Activated T-cell treated with anti-CD3 and anti-CD28 coated beads, Interleukin-2, amount 50 U/mL, for 4 hours (primary cell): ENCODE measurements around the gene PITRM1. TPM values are rescaled to one million over a fixed set of nuclear protein-coding genes. Genes with fewer than 3 reads are reported as not detected.

ENCODE experiments used
- ATAC-seq, 2 donors: fragments of 200-7000 bp; cut with Tn5 transposase; one replicate each; pipeline ENCODE4 v1.10.0; 2021
- DNase-seq: peaks from one replicate; pipeline ENCODE4 v3.0.0-alpha.2; 2020
- H3K27me3 Mint-ChIP-seq: one replicate; pipeline ENCODE4 v1.8.0; 2021; ENCODE audit warnings: low read depth, mixed read lengths
- H3K36me3 Mint-ChIP-seq: one replicate; pipeline ENCODE4 v1.8.0; 2022; ENCODE audit warnings: mixed read lengths; ENCODE audit not compliant: insufficient read depth
- H3K4me1 Mint-ChIP-seq: one replicate; pipeline ENCODE4 v1.8.0; 2021; ENCODE audit warnings: low read depth, mixed read lengths
- H3K4me3 Mint-ChIP-seq: one replicate; pipeline ENCODE4 v1.8.0; 2021; ENCODE audit warnings: mild to moderate bottlenecking, moderate library complexity, mixed read lengths
- H3K9me3 Mint-ChIP-seq: one replicate; pipeline ENCODE4 v1.8.0; 2021; ENCODE audit warnings: mixed read lengths
- total RNA-seq, 3 donors: library from RNA; stranded (reverse); gene quantifications; one replicate each; pipeline ENCODE4 v1.2.1, GENCODE V29; 2021

The PITRM1 gene
- total RNA-seq, 3 donors from 2014 or later, result 122 to 150 (median 144) TPM

DNA sequence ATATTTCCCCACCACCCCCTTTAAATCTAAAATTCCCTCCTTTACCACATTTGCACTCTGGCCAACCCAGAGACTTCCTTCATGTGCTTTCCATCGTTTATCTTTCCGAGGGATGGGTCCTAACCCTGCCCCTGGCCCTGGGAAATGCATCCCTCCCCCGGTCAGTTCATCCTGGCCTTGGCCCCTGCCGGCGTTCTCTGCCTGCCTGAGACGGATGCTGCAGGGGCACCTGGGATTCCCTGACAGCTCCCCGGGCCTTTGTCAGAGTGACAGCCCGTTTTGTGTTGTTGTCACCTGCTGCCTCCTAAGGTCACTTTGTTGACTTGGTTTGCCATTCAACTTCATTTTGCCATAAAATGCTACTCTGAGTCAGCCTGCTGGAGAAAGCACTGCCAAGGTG is 34.8 kb upstream of the PITRM1 start:
- ATAC-seq, result no peak
- DNase-seq, result no peak
- peaks cover 54% of the 10 kb centered on the region for H3K27me3 Mint-ChIP-seq
- H3K36me3 Mint-ChIP-seq, result no peaks in the 10 kb centered on the region
- H3K4me1 Mint-ChIP-seq, result peaks cover 8% of the 10 kb centered on the region
- no peaks in the 10 kb centered on the region for H3K9me3 Mint-ChIP-seq
- no peak overlapping the region for H3K4me3 Mint-ChIP-seq

DNA sequence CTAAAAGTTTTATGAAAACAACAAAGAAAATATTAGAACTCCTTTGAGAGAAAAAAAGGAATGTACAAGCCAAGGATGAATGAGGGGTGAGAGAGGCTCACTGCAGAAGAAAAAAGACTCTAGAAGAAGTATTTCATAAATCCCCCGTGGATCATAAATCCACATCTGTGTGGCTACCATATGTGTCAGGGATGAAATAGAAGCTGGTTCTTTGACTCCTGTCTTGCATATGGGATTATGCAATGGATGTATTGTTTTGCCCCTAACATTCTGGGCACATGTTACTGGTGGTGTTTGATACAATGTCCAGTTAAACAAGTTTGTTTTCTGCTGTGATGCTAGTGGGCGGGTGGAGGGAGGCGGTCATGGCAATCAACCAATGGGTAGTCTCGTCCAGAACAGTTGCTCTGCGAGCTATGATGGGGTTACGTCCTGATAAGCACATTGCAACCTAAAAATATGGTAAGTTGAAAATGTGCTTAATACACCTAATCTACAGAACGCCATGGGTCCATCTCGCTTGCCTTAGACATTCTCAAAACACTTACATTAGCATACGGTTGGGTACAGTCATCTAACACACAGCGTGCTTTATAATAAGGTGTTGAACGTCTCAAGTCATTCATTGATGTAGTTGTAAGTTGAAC is 34.1 kb upstream of the PITRM1 start:
- peaks cover 8% of the 10 kb centered on the region for H3K4me1 Mint-ChIP-seq

DNA sequence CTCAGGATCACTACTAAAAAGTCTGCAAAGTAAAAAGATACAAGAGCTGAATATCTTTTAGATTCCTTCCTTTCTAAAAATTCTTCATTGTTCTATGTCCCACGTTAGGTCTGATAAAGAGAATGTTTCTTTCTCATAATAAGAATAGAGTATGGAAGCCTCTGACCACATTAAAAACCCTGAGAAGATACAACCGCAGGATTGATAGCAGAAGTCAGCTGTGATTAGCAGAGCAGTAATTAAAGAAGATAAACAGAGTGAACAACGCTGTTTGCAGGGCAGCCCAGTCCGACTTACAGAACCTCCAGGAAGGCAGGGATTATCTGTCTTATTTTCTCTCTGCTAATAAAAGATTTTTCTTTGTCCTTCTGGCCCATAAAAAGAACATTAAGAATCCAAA is 31.4 kb upstream of the PITRM1 start:
- ATAC-seq, result no peak
- Mint-ChIP-seq H3K27me3 (peaks cover 68% of the 10 kb centered on the region), H3K36me3 (no peaks in the 10 kb centered on the region), H3K4me3 (no peak overlapping the region), H3K9me3 (no peaks in the 10 kb centered on the region), H3K4me1 (peaks cover 8% of the 10 kb centered on the region)
- DNase-seq, result no peak

More for the DNA sequence above, 34.1 kb upstream of the PITRM1 start:
- Mint-ChIP-seq H3K4me3 (no peak overlapping the region), H3K36me3 (no peaks in the 10 kb centered on the region), H3K27me3 (peaks cover 57% of the 10 kb centered on the region), H3K9me3 (no peaks in the 10 kb centered on the region)
- DNase-seq (no peak), ATAC-seq (no peak)

- peaks cover 9% of the 10 kb centered on the region for H3K4me1 Mint-ChIP-seq
These were observed 30.6 kb upstream of the PITRM1 start for GRCh38 chr10:3203016-3203811.

GRCh38 chr10:3201796-3202195 is 29.2 kb upstream of the PITRM1 start:
- DNase-seq, result no peak
- no peak overlapping the region for H3K4me3 Mint-ChIP-seq
- no peaks in the 10 kb centered on the region for H3K36me3 Mint-ChIP-seq
- no peaks in the 10 kb centered on the region for H3K9me3 Mint-ChIP-seq
- peaks cover 19% of the 10 kb centered on the region for H3K4me1 Mint-ChIP-seq
- peaks cover 57% of the 10 kb centered on the region for H3K27me3 Mint-ChIP-seq
- no peak for ATAC-seq

More at GRCh38 chr10:3203016-3203811, 30.6 kb upstream of the PITRM1 start:
- H3K9me3 Mint-ChIP-seq, result no peaks in the 10 kb centered on the region
- ATAC-seq, result peak; percentile 68 to 76
- no peaks in the 10 kb centered on the region for H3K36me3 Mint-ChIP-seq
- peaks cover 66% of the 10 kb centered on the region for H3K27me3 Mint-ChIP-seq
- DNase-seq, result no peak
- no peak overlapping the region for H3K4me3 Mint-ChIP-seq

GRCh38 chr10:3199488-3199887 is 26.9 kb upstream of the PITRM1 start:
- DNase-seq, result no peak
- ATAC-seq, result no peak
- Mint-ChIP-seq H3K4me1 (peaks cover 19% of the 10 kb centered on the region), H3K36me3 (no peaks in the 10 kb centered on the region), H3K9me3 (no peaks in the 10 kb centered on the region), H3K27me3 (peaks cover 62% of the 10 kb centered on the region), H3K4me3 (no peak overlapping the region)

DNA sequence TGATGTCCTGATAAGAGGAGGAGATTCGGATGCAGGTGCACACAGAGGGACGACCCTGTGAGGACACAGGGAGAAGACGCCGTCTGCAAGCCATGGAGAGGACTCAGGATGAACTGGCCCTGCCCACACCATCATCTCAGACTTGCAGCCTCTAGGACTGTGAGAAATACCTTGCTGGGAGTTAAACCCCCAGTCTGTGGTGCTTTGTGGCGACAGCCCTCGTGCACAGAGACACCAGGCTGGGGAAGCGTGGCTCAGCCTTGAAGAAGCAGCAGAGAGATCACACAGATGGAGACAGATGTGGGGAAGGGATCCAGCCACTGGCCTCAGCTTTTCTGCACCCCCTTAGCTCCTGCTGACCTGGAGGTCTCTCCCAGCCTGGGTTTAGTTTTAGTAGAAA is 26.3 kb upstream of the PITRM1 start:
- Mint-ChIP-seq H3K36me3 (no peaks in the 10 kb centered on the region), H3K27me3 (peaks cover 65% of the 10 kb centered on the region), H3K4me3 (no peak overlapping the region), H3K9me3 (no peaks in the 10 kb centered on the region), H3K4me1 (peaks cover 17% of the 10 kb centered on the region)
- ATAC-seq, result no peak
- DNase-seq, result no peak

DNA sequence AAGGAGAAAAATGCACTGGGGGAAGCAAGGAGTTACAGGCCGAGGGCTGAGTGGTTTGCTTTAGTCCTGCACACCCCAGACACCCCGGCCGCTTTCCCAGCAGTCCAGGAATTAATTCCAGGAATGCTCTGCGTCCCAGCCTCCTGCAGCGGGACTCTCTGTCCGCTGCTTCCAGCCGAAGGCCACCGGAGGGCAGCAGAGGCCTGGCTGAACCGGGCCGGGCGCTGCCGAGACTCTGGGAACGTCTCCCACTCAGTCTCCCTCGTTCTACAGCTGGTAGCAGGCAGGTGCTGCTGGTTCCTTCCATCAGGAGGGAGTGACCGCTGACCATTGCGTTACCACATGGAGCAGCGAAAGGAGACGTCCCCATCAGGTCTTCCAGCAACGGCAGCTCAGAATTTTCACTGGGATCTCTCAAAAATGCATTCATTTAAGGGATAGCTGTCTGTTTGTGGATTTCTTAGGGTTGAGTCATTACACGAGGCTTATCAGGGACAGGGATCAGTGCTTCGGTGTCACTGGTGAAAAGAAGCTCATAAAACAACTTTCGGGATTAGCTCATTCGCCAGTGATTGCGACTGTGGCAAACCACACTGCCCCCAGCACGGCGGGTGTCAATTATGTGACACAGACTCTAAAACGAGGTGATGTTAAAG is 24.9 kb upstream of the PITRM1 start:
- no peaks in the 10 kb centered on the region for H3K36me3 Mint-ChIP-seq
- peaks cover 10% of the 10 kb centered on the region for H3K4me1 Mint-ChIP-seq
- no peaks in the 10 kb centered on the region for H3K9me3 Mint-ChIP-seq
- peak; percentile 92 to 93 for ATAC-seq
- peak; percentile 56 for DNase-seq
- H3K4me3 Mint-ChIP-seq, result peak overlapping the region; percentile 47
- peaks cover 57% of the 10 kb centered on the region for H3K27me3 Mint-ChIP-seq

GRCh38 chr10:3196958-3197347 is 24.4 kb upstream of the PITRM1 start:
- peaks cover 10% of the 10 kb centered on the region for H3K4me1 Mint-ChIP-seq
- peaks cover 57% of the 10 kb centered on the region for H3K27me3 Mint-ChIP-seq
- no peak overlapping the region for H3K4me3 Mint-ChIP-seq
- DNase-seq, result no peak
- H3K9me3 Mint-ChIP-seq, result no peaks in the 10 kb centered on the region
- ATAC-seq, result no peak
- H3K36me3 Mint-ChIP-seq, result no peaks in the 10 kb centered on the region

DNA sequence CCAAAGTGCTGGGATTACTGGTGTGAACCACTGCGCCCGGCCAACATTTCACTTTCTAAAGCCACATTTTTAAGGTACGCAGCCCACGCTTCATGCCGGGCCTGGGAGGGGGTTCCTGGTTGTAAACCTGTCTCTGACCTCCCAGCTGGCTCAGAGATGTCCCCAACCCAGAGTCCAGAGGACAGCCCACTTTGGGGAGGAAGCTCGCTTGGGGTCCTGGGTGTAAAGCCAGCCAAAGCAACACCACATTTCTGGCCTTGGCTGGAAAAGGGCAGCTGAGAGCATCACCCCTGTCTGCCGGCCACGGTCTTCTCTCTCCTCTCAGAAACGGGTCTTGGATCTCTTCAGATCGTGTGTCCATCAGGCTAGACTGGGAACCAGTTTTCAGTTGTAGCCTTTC is 23.9 kb upstream of the PITRM1 start:
- H3K27me3 Mint-ChIP-seq, result peaks cover 53% of the 10 kb centered on the region

GRCh38 chr10:3195726-3196125 is 23.1 kb upstream of the PITRM1 start:
- no peaks in the 10 kb centered on the region for H3K9me3 Mint-ChIP-seq
- no peaks in the 10 kb centered on the region for H3K36me3 Mint-ChIP-seq
- no peak for DNase-seq
- peaks cover 48% of the 10 kb centered on the region for H3K27me3 Mint-ChIP-seq
- peaks cover 10% of the 10 kb centered on the region for H3K4me1 Mint-ChIP-seq
- ATAC-seq, result no peak
- no peak overlapping the region for H3K4me3 Mint-ChIP-seq

More for the DNA sequence above, 23.9 kb upstream of the PITRM1 start:
- DNase-seq (no peak), ATAC-seq (no peak)
- H3K36me3 Mint-ChIP-seq, result no peaks in the 10 kb centered on the region
- no peak overlapping the region for H3K4me3 Mint-ChIP-seq
- no peaks in the 10 kb centered on the region for H3K9me3 Mint-ChIP-seq
- H3K4me1 Mint-ChIP-seq, result peaks cover 10% of the 10 kb centered on the region

GRCh38 chr10:3195286-3195685 is 22.7 kb upstream of the PITRM1 start:
- peaks cover 10% of the 10 kb centered on the region for H3K4me1 Mint-ChIP-seq
- ATAC-seq (no peak), DNase-seq (no peak)
- peaks cover 44% of the 10 kb centered on the region for H3K27me3 Mint-ChIP-seq
- no peak overlapping the region for H3K4me3 Mint-ChIP-seq
- H3K9me3 Mint-ChIP-seq, result no peaks in the 10 kb centered on the region
- no peaks in the 10 kb centered on the region for H3K36me3 Mint-ChIP-seq

- ATAC-seq (no peak), DNase-seq (no peak)
- H3K36me3 Mint-ChIP-seq, result no peaks in the 10 kb centered on the region
- no peak overlapping the region for H3K4me3 Mint-ChIP-seq
- peaks cover 10% of the 10 kb centered on the region for H3K4me1 Mint-ChIP-seq
- no peaks in the 10 kb centered on the region for H3K9me3 Mint-ChIP-seq
- peaks cover 40% of the 10 kb centered on the region for H3K27me3 Mint-ChIP-seq
These were observed 22.3 kb upstream of the PITRM1 start for GRCh38 chr10:3194871-3195270.

DNA sequence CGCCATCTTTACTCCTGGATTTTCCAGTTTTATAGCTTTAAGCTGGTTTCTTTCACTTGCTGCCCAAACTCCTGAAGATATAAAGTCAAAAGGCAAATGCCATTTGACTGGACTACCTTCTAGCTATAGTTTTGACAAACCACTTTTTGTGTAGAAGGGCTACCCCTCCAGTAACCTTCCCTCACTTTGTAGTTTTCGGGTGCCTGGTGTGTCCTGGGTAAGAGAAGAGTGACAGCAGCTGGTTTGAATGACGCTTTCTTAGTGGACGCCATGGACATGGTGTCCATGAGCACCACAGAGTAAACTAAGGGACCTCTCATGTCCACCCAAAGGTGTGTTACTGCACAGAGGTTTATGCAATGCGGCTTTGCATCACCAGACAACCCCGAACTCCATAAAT is 21.2 kb upstream of the PITRM1 start:
- H3K9me3 Mint-ChIP-seq, result no peaks in the 10 kb centered on the region
- H3K4me1 Mint-ChIP-seq, result peaks cover 10% of the 10 kb centered on the region
- no peak overlapping the region for H3K4me3 Mint-ChIP-seq
- ATAC-seq, result no peak
- DNase-seq, result no peak
- H3K27me3 Mint-ChIP-seq, result peaks cover 29% of the 10 kb centered on the region
- H3K36me3 Mint-ChIP-seq, result no peaks in the 10 kb centered on the region
